ENCODE measurements around the gene HRK.

Gene HRK

DNA sequence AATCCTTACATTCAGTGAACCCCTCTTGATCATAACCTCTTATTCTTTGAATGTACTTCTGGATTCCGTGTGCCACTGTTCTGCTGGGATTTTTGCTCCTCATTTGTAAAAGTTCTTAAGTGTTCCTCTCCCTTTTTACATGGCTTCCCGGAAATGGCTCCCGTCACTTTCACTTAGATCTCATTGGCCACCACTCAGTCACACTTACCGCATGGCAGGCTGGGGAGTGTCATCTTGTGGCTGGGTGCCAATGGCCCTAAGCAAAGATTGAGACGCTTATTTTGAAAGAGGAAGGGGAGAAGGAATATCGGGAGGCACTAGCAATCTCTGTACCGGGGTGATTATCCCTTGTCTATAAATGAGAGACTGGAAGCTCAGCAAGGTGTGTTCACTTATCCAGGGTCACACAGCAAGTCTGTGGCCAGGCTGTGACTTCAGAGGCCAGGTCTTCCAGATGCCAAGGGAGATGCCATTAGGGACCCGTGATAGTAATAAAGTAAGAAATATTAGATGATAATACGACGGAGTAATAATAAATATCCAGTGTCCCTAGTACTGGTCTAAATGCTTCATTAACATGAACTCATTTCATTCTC is 74.3 kb downstream of the HRK start:
- no peak overlapping the region for H3K27ac Mint-ChIP-seq
- H3K9me3 Mint-ChIP-seq, result no peaks in the 10 kb centered on the region
- no peaks in the 10 kb centered on the region for H3K27me3 Mint-ChIP-seq (ENCODE audit: low read depth)
- H3K36me3 Mint-ChIP-seq (ENCODE audit: low read depth), result no peaks in the 10 kb centered on the region
- H3K4me1 Mint-ChIP-seq (ENCODE audit: low read depth), result no peaks in the 10 kb centered on the region
- H3K4me3 Mint-ChIP-seq, result no peak overlapping the region
